Upper lobe of right lung (tissue), 1 donor: Measurements from ENCODE around the gene OR51Q1. TPM values are rescaled to one million over a fixed set of nuclear protein-coding genes. Genes with fewer than 3 reads are reported as not detected.
A peak's percentile ranks its signal among the peaks of the same experiment; 100 is the strongest.

ENCODE experiments used
- ATAC-seq: fragments of 200-7000 bp; cut with Tn5 transposase; one replicate; pipeline ENCODE4 v1.9.1; 2020; ENCODE audit warnings: mild to moderate bottlenecking, moderate library complexity
- DNase-seq: peaks from one replicate; pipeline ENCODE4 v3.0.0-alpha.2; 2020
- H3K27ac ChIP-seq: fragments of 200-600 bp; one replicate; pipeline ENCODE4 v1.8.0; 2022
- H3K27me3 ChIP-seq: fragments of 200-600 bp; one replicate; pipeline ENCODE4 v1.8.0; 2022; ENCODE audit warnings: mild to moderate bottlenecking
- H3K36me3 ChIP-seq: fragments of 200-600 bp; one replicate; pipeline ENCODE4 v1.8.0; 2022
- H3K4me1 ChIP-seq: fragments of 200-600 bp; one replicate; pipeline ENCODE4 v1.8.0; 2022
- H3K4me3 ChIP-seq: fragments of 200-600 bp; one replicate; pipeline ENCODE4 v1.8.0; 2022; ENCODE audit warnings: mild to moderate bottlenecking
- H3K9me3 ChIP-seq: fragments of 200-600 bp; one replicate; pipeline ENCODE4 v1.8.0; 2022
- intact Hi-C: fragments of 100-400 bp; cut with DNase I; formaldehyde crosslinking; loops from one replicate; pipeline ENCODE4 v1.11.0; 2022
- long read RNA-seq: library from polyadenylated mRNA; unstranded; transcript quantifications from one replicate; pipeline ENCODE4 v2.0.0, GENCODE V29; 2021
- total RNA-seq: library from RNA; stranded (reverse); fragmentation: NEBNext Ultra II Directional; extraction: Animal tissue kit (Norgen Biotek cat#: 25700); gene quantifications from one replicate; pipeline ENCODE4 v1.2.1, GENCODE V29; 2021
- TF ChIP-seq, protein P1 (sequence below): fragments of 200-600 bp; IDR thresholded peaks from one replicate; pipeline ENCODE4 v1.8.0; 2022; ENCODE audit warnings: antibody characterized with exemption
- donor health status: DM: no; HTN: yes; CAD: no; lungs with severe emphysema.

Gene OR51Q1, protein sequence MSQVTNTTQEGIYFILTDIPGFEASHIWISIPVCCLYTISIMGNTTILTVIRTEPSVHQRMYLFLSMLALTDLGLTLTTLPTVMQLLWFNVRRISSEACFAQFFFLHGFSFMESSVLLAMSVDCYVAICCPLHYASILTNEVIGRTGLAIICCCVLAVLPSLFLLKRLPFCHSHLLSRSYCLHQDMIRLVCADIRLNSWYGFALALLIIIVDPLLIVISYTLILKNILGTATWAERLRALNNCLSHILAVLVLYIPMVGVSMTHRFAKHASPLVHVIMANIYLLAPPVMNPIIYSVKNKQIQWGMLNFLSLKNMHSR
- total RNA-seq = not detected
- long read RNA-seq = 0 reads

DNA sequence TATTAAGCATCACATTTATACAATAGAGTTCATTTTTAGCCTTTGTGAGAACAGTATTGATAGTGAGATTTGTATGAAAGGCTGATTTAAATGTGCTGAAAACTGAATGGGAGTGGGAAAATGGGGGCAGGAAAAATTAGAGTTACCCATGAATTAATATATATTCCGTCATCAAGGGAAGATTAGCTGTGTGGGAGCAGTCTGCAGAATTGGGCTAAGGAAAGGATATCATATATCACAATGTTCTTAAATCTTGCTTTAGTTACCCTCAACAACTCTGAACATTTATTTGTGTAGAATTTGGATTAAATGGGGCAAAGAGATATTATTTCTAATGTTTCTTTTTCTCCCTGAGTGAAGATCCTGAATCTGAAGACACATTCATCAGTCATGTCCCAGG, at the start of gene OR51Q1:
OR51Q1 (plus strand) TSS at position 301 of the 400 bp plus-strand sequence; CDS start at position 391, 90 bp downstream.
- H3K27me3 ChIP-seq = no peaks in the 10 kb centered on the region
- H3K9me3 ChIP-seq = no peaks in the 10 kb centered on the region
- no peak for DNase-seq
- TF ChIP-seq, protein P1, sequence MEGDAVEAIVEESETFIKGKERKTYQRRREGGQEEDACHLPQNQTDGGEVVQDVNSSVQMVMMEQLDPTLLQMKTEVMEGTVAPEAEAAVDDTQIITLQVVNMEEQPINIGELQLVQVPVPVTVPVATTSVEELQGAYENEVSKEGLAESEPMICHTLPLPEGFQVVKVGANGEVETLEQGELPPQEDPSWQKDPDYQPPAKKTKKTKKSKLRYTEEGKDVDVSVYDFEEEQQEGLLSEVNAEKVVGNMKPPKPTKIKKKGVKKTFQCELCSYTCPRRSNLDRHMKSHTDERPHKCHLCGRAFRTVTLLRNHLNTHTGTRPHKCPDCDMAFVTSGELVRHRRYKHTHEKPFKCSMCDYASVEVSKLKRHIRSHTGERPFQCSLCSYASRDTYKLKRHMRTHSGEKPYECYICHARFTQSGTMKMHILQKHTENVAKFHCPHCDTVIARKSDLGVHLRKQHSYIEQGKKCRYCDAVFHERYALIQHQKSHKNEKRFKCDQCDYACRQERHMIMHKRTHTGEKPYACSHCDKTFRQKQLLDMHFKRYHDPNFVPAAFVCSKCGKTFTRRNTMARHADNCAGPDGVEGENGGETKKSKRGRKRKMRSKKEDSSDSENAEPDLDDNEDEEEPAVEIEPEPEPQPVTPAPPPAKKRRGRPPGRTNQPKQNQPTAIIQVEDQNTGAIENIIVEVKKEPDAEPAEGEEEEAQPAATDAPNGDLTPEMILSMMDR = no peak
- H3K36me3 ChIP-seq = no peaks in the 10 kb centered on the region
- H3K4me3 ChIP-seq = no peak within 1 kb of the TSS
- H3K27ac ChIP-seq = no peak within 1 kb of the TSS
- ATAC-seq = no peak
- intact Hi-C loops = no loop called here
- H3K4me1 ChIP-seq = no peaks in the 10 kb centered on the region

DNA sequence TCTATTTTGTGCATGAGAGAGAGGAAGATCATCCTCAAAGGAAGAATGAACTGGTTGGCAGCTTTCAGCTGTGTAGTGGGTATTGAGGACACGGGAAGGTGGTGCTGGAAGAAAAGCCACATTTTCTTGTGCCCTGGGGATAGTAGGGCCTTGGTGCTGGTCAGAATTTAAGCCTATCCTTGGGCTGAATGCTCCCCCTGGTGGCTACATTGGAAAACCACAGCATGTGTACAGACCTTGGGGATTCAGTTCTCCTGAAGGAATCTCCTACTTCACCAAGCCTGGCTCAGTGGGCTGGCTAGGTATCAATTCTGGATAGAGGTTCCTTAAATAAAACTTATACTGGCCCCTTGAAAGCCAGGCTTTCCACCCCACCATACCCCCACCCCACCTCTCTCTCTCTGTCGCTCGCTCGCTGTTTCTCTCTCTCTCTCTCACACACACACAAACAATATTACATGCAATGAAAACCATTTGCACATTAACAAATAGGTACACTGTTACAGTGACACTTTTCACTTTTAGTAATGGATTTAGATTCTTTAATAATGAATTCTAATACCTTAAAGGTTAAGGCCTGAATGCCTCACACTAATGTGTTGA, 41.1 kb upstream of the OR51Q1 start:
- Histone ChIP-seq H3K27me3 (no peaks in the 10 kb centered on the region), H3K4me1 (no peaks in the 10 kb centered on the region), H3K9me3 (no peaks in the 10 kb centered on the region), H3K27ac (no peak overlapping the region), H3K36me3 (no peaks in the 10 kb centered on the region), H3K4me3 (no peak overlapping the region)
- TF ChIP-seq, protein P1 = peak; percentile 69
- intact Hi-C loops = no loop called here
- ATAC-seq = peak; percentile 91
- no peak for DNase-seq

DNA sequence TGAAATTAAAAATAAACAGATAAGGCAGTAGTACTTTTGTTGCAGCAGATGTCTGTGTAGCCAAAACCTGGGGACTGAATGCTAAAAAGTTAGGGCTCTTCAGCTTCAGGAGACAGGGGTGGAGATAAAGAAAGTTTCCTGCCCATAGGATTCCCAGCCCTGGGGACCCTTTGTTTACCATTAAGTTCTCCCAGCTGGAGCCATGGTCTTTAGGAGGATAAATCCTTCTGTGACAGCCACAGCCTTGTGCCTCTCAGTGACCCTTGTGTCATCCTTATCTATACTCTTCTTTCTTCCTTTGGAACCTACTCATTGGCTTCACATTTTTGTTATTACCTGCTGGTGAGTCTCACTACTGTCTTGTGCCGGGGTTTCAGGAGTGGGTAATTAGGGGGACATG, 38.3 kb upstream of the OR51Q1 start, which contains the start of gene OR51M1:
OR51M1 (plus strand) TSS at position 237 of the 400 bp plus-strand sequence. CDS start 5,587 bp downstream, outside the sequence.
- Histone ChIP-seq H3K27me3 (no peaks in the 10 kb centered on the region), H3K36me3 (no peaks in the 10 kb centered on the region), H3K9me3 (no peaks in the 10 kb centered on the region), H3K4me3 (no peak within 1 kb of the TSS), H3K27ac (no peak within 1 kb of the TSS), H3K4me1 (no peaks in the 10 kb centered on the region)
- ATAC-seq (no peak), DNase-seq (no peak)
- intact Hi-C loops = no loop called here
- TF ChIP-seq, protein P1 = no peak

DNA sequence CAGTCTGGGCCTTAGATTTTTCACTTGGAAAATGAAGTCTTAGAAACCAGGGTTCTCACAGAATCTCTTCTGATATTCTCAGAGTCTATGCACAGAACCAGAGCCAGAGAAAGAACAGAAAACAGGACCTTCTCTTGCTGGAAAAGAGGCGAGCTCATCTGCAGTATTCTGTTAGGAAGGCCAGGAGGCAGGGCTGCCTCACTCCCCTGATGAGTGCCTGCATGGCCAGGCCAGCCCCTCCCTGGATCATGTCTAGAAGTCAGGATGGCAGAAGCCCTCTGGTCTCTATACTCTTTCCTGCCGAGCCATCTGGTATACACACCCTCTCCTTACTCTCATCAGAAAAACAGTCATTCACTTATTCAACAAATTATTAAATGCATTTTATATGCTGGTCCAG, 37.6 kb upstream of the OR51Q1 start:
- TF ChIP-seq, protein P1 = no peak
- intact Hi-C loops = no loop called here
- no peak for DNase-seq
- no peak overlapping the region for H3K27ac ChIP-seq
- ATAC-seq = no peak
- H3K9me3 ChIP-seq = no peaks in the 10 kb centered on the region
- H3K36me3 ChIP-seq = no peaks in the 10 kb centered on the region
- H3K27me3 ChIP-seq = no peaks in the 10 kb centered on the region
- H3K4me3 ChIP-seq = no peak overlapping the region
- H3K4me1 ChIP-seq = no peaks in the 10 kb centered on the region

DNA sequence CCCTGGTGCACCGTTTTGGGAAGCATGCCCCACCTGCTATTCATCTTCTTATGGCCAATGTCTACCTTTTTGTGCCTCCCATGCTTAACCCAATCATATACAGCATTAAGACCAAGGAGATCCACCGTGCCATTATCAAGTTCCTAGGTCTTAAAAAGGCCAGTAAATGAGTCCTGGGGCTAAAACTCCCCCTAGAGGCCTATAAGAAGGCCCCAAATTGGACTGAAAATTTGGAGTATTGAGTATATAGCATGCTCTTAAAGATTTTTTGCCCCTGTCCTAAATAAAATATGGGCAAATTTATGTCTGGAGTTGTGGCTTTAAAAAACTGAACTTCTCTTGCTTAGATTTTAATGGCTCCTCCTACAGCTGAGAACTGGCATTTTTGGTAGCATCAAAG, 31.7 kb upstream of the OR51Q1 start:
- no peak for DNase-seq
- no peak for ATAC-seq
- intact Hi-C loops = no loop called here
- Histone ChIP-seq H3K4me1 (no peaks in the 10 kb centered on the region), H3K36me3 (no peaks in the 10 kb centered on the region), H3K9me3 (no peaks in the 10 kb centered on the region), H3K4me3 (no peak overlapping the region), H3K27me3 (no peaks in the 10 kb centered on the region), H3K27ac (no peak overlapping the region)
- TF ChIP-seq, protein P1 = no peak
